GM12878 (cell line): ENCODE data around the gene CENPW. TPM values are rescaled to one million over a fixed set of nuclear protein-coding genes. Genes with fewer than 3 reads are reported as not detected.

Source experiments
- ATF3 ChIP-seq: IDR thresholded peaks from 2 replicates; pipeline ENCODE4 v1.6.1; 2011; ENCODE audit warnings: low read depth, mild to moderate bottlenecking, low read length, moderate library complexity, borderline replicate concordance; ENCODE audit errors: extremely low read depth
- BCL11A ChIP-seq: IDR thresholded peaks from 2 replicates; pipeline ENCODE4 v1.6.1; 2011; ENCODE audit warnings: low read depth, low read length
- BRCA1 ChIP-seq: IDR thresholded peaks from 2 replicates; pipeline ENCODE4 v1.6.1; 2011; ENCODE audit warnings: low read depth, low read length, improper control_type of control experiment
- CBFB ChIP-seq: IDR thresholded peaks from 2 replicates; pipeline ENCODE4 v1.6.1; 2016; ENCODE audit warnings: antibody characterized with exemption, low read depth
- E2F4 ChIP-seq: IDR thresholded peaks from 2 replicates; pipeline ENCODE4 v1.6.1; 2012; ENCODE audit warnings: low read depth, low read length, improper control_type of control experiment
- EGR1 ChIP-seq, 2 experiments: IDR thresholded peaks; 1 replicate in 1 of 2; 2 replicates in 1 of 2; pipeline ENCODE4 v1.6.1; 2011 to 2012; ENCODE audit warnings: low read depth in 2 of 2, low read length in 2 of 2, borderline replicate concordance in 1 of 2, mild to moderate bottlenecking in 1 of 2, moderate library complexity in 1 of 2
- FOXK2 ChIP-seq: fragments of 450-650 bp; IDR thresholded peaks from 2 replicates; pipeline ENCODE4 v1.6.1; 2017; ENCODE audit warnings: mild to moderate bottlenecking, moderate library complexity
- IRF4 ChIP-seq: IDR thresholded peaks from 2 replicates; pipeline ENCODE4 v1.6.1; 2011; ENCODE audit warnings: low read depth, low read length
- MLLT1 ChIP-seq: fragments of 450-650 bp; IDR thresholded peaks from 2 replicates; pipeline ENCODE4 v1.6.1; 2016; ENCODE audit warnings: mild to moderate bottlenecking
- MTA3 ChIP-seq: IDR thresholded peaks from 2 replicates; pipeline ENCODE4 v1.6.1; 2012; ENCODE audit warnings: low read length, inconsistent platforms, borderline replicate concordance
- PAX8 ChIP-seq: fragments of 450-650 bp; IDR thresholded peaks from 2 replicates; pipeline ENCODE4 v1.6.1; 2017; ENCODE audit warnings: mild to moderate bottlenecking, moderate library complexity
- POLR2AphosphoS5 ChIP-seq: IDR thresholded peaks from 2 replicates; pipeline ENCODE4 v1.6.1; 2011; ENCODE audit warnings: mild to moderate bottlenecking, low read length, inconsistent platforms
- RELA ChIP-seq: fragments of 450-650 bp; IDR thresholded peaks from 2 replicates; pipeline ENCODE4 v1.8.0; 2014; ENCODE audit warnings: borderline replicate concordance; ENCODE audit not compliant: partially characterized antibody
- SMC3 ChIP-seq: IDR thresholded peaks from 2 replicates; pipeline ENCODE4 v1.6.1; 2011; ENCODE audit warnings: low read length, improper control_type of control experiment, borderline replicate concordance
- YY1 ChIP-seq: IDR thresholded peaks from 2 replicates; pipeline ENCODE4 v1.6.1; 2011; ENCODE audit warnings: low read depth, mild to moderate bottlenecking, low read length
- ZBTB40 ChIP-seq: fragments of 450-650 bp; IDR thresholded peaks from 2 replicates; pipeline ENCODE4 v1.6.1; 2016; ENCODE audit warnings: mild to moderate bottlenecking, moderate library complexity, borderline replicate concordance
- ZNF592 ChIP-seq: fragments of 450-650 bp; IDR thresholded peaks from 2 replicates; pipeline ENCODE4 v1.6.1; 2017; ENCODE audit warnings: mild to moderate bottlenecking, moderate library complexity
- polyA plus RNA-seq, 11 experiments: library from polyadenylated mRNA; depleted of rRNA in 4 of 11; unstranded in 6 of 11; stranded (reverse) in 5 of 11; fragments of >200 nt; fragmentation: Nextera tagmentation in 4 of 11; fragmentation: Illumina TruSeq in 1 of 11; extraction: Ambion mirVana in 4 of 11; extraction: Trizol in 1 of 11; gene quantifications; 1 replicate in 1 of 11; 2 replicates in 10 of 11; pipeline versions ENCODE4 v1.2.1 to v1.2.3, GENCODE V29; 2011 to 2016; ENCODE audit warnings: inconsistent platforms in 2 of 11, missing spikeins in 2 of 11, low read depth in 1 of 11
- total RNA-seq, 4 experiments: library from RNA; depleted of rRNA in 3 of 4; stranded (reverse); fragments of >200 nt in 3 of 4; fragmentation: Illumina TruSeq in 1 of 4; extraction: Trizol in 1 of 4; gene quantifications; 2 replicates each; pipeline versions ENCODE4 v1.2.1 to v1.2.3, GENCODE V29; 2013 to 2021

CENPW gene
- total and polyA plus RNA-seq, 10 of the 15 experiments (the other 5 are each of a cell fraction or from before 2014, with no cell fraction given) = 27.2 to 283 (median 66.8) TPM

GRCh38 chr6:126339796-126340609 lies at the start of gene CENPW (continued):
- peak; percentile 82 for TF ChIP-seq ATF3
- no peak for TF ChIP-seq BCL11A
- peak in 1 of 2 experiments; percentile 96; a peak in 2 of 3 replicates for TF ChIP-seq EGR1 (IDR thresholded peaks at IDR 0.05; ENCODE audit: borderline replicate concordance in 1 of 2, low read depth in 2 of 2, low read length in 2 of 2)
- TF ChIP-seq PAX8 = no peak
- TF ChIP-seq YY1 = peak; percentile 45
- TF ChIP-seq BRCA1 = no peak
- TF ChIP-seq POLR2AphosphoS5 = peak; percentile 60; the same call in 1 of the 2 replicates
- TF ChIP-seq IRF4 = peak; percentile 49; the same call in 1 of the 2 replicates
- no peak for TF ChIP-seq FOXK2
- peak; percentile 43; the same call in 1 of the 2 replicates for TF ChIP-seq MLLT1
- no peak for TF ChIP-seq MTA3
- no peak for TF ChIP-seq ZBTB40
- TF ChIP-seq ZNF592 = no peak
- no peak for TF ChIP-seq SMC3
- TF ChIP-seq RELA = peak; percentile 34
- TF ChIP-seq CBFB = no peak
- TF ChIP-seq E2F4 = peak; percentile 99
